GM12872 (cell line): ENCODE data around the gene EEFSEC.

Experiments used
- CTCF ChIP-seq: IDR thresholded peaks from 3 replicates; pipeline ENCODE4 v1.5.1; 2011; ENCODE audit warnings: low read depth, mild to moderate bottlenecking, low read length, moderate library complexity; ENCODE audit not compliant: insufficient read depth

Gene EEFSEC

GRCh38 chr3:128263946-128264345, 110.7 kb downstream of the EEFSEC start:
- TF ChIP-seq CTCF: no peak

- no peak for TF ChIP-seq CTCF
These were observed 113.2 kb downstream of the EEFSEC start for GRCh38 chr3:128266453-128266852.

GRCh38 chr3:128267541-128267940, 114.3 kb downstream of the EEFSEC start:
- no peak for TF ChIP-seq CTCF

- TF ChIP-seq CTCF: no peak
These were observed 115.9 kb downstream of the EEFSEC start for GRCh38 chr3:128269006-128269775.

GRCh38 chr3:128269796-128270195, 116.5 kb downstream of the EEFSEC start:
- TF ChIP-seq CTCF: no peak

GRCh38 chr3:128270559-128271492, 117.5 kb downstream of the EEFSEC start:
- TF ChIP-seq CTCF: no peak

GRCh38 chr3:128271536-128272332, 118.5 kb downstream of the EEFSEC start:
- no peak for TF ChIP-seq CTCF
